ENCODE data around the gene CHST11. TPM values are rescaled to one million over a fixed set of nuclear protein-coding genes. Genes with fewer than 3 reads are reported as not detected.

The CHST11 gene
- total and polyA plus RNA-seq, 9 of the 15 experiments (the other 6 are each of a cell fraction or from before 2014, with no cell fraction given), result 2.3 to 38.7 (median 15.0) TPM

DNA sequence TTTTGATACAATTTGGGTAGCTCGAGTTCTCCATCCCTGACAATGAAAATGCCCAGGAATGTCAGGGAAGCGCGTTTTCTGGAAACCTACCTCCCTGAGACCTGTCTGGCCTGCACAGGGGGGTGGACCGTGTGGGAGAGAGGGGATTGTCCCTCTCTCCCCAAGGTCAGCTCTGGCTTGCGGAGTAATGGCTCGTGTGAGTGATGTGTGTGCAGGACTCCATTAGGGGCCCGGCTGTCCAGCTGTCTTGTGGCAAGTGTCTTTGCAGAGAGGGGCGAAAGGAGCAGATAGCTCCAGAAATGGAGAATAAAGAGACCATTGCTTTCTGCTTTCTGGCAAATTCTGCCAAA is 215.3 kb downstream of the CHST11 start (continued):
- TF ChIP-seq PCBP1 (IDR thresholded peaks at IDR 0.05; ENCODE audit: low read depth, low read length, poor library complexity, severe bottlenecking) (no peak), YBX1 (IDR thresholded peaks at IDR 0.05) (no peak)

- DNase-seq (ENCODE audit: extremely low read depth in 1 of 4, low spot score in 3 of 4) (no peak), FAIRE-seq (no peak), ATAC-seq (no peak)
- Histone ChIP-seq H3K27me3 (ENCODE audit: control insufficient read depth in 2 of 2, insufficient read depth in 2 of 2, low read length in 2 of 2) (no peaks in the 10 kb centered on the region), H4K20me1 (replicated peaks; ENCODE audit: control insufficient read depth, insufficient read depth, low read length) (peaks cover 7% of the 10 kb centered on the region; the same call in 1 of the 2 replicates), H3K9me3 (replicated peaks; ENCODE audit: control insufficient read depth, insufficient read depth, low read depth, low read length) (no peaks in the 10 kb centered on the region), H3K4me3 (no peak overlapping the region), H3K4me1 (replicated peaks in 1 of 2; ENCODE audit: control insufficient read depth in 2 of 2, insufficient read depth in 2 of 2, low read length in 2 of 2) (peaks cover 30 to 33% of the 10 kb centered on the region in 2 experiments; a peak in 4 of 5 replicates), H3K9me1 (ENCODE audit: control insufficient read depth, insufficient read depth, low read length) (no peaks in the 10 kb centered on the region), H3K4me2 (ENCODE audit: insufficient read depth, low read length) (no peak overlapping the region), H3K36me3 (ENCODE audit: control insufficient read depth, insufficient read depth, low read length) (peaks cover 7% of the 10 kb centered on the region; the same call in 1 of the 3 replicates), H2AFZ (ENCODE audit: low read depth, low read length) (no peak overlapping the region), H3K79me2 (ENCODE audit: control insufficient read depth, insufficient read depth, low read length) (peaks cover 42% of the 10 kb centered on the region), H3K27ac (ENCODE audit: extremely low read depth, low read depth, low read length) (no peak overlapping the region), H3K9ac (ENCODE audit: insufficient read depth in 1 of 2, low read depth in 2 of 2, low read length in 2 of 2) (no peak overlapping the region; a peak in 1 of 4 replicates)
- WGBS (ENCODE audit: insufficient coverage, low coverage, missing lambda C conversion rate), result 75% methylated on average over 10 of the region's 10 CpGs
- in situ Hi-C loops (cut with MboI) (no loop called here), intact Hi-C loops (cut with micrococcal nuclease) (no loop called here)
- ChIA-PET POLR2A (interaction anchor here (0.6 to 1.1 kb wide), 4 partner anchors 13 to 213 kb away, joined by 3 read pairs; no protein-coding TSS in a partner anchor), CTCF (ENCODE audit: low intra/inter-chr PET ratio) (no interaction called here)
- no TSS peak for BruUV-seq (replicated peaks)
- TF ChIP-seq ZNF316 (IDR thresholded peaks at IDR 0.05) (0 out of 2 replicates have a peak, but pooled peaks have one; percentile 13), NRF1 (conservative IDR thresholded peaks at IDR 0.05 in 1 of 2, IDR thresholded peaks at IDR 0.05 in 1 of 2) (no peak)
Observed at GRCh38 chr12:104672501-104673265, 215.9 kb downstream of the CHST11 start.
